Mucosa of descending colon (tissue), 3 donors: ENCODE results near the gene TMCC1. TPM values are rescaled to one million over a fixed set of nuclear protein-coding genes. Genes with fewer than 3 reads are reported as not detected.
A peak's percentile ranks its signal among the peaks of the same experiment; 100 is the strongest.

Experiments
- ATAC-seq: fragments of 200-7000 bp; cut with Tn5 transposase; one replicate; pipeline ENCODE4 v1.9.1; 2020; ENCODE audit warnings: mild to moderate bottlenecking, moderate library complexity
- DNase-seq, 3 donors: peaks; one replicate each; pipeline ENCODE4 v3.0.0-alpha.2; 2020
- H3K36me3 ChIP-seq: fragments of 200-600 bp; one replicate; pipeline ENCODE4 v1.8.0; 2021; ENCODE audit warnings: low read depth, mild to moderate bottlenecking
- H3K4me1 ChIP-seq: fragments of 200-600 bp; one replicate; pipeline ENCODE4 v1.8.0; 2021; ENCODE audit warnings: low read depth, mild to moderate bottlenecking
- H3K4me3 ChIP-seq: fragments of 200-600 bp; one replicate; pipeline ENCODE4 v1.8.0; 2021; ENCODE audit warnings: mild to moderate bottlenecking
- H3K9me3 ChIP-seq: fragments of 200-600 bp; one replicate; pipeline ENCODE4 v1.8.0; 2021; ENCODE audit warnings: mild to moderate bottlenecking
- intact Hi-C, 2 donors: fragments of 100-400 bp; cut with DNase I in 1 of 2; cut with micrococcal nuclease in 1 of 2; formaldehyde crosslinking; loops; one replicate each; pipeline versions ENCODE4 v1.11.0 to v1.11.1; 2022; cut with DNase I, micrococcal nuclease
- total RNA-seq, 3 donors: library from RNA; stranded (reverse); fragmentation: NEBNext Ultra II Directional in 2 of 3; extraction: Animal tissue kit (Norgen Biotek cat#: 25700) in 2 of 3; gene quantifications; one replicate each; pipeline versions ENCODE4 v1.2.1 to v1.2.4, GENCODE V29; 2021 to 2023
- TF ChIP-seq, protein P1 (sequence below): fragments of 200-600 bp; IDR thresholded peaks from one replicate; pipeline ENCODE4 v1.8.0; 2022; ENCODE audit warnings: antibody characterized with exemption, mild to moderate bottlenecking
- donor health status: DM: no; HTN: no; CAD: no; lungs with moderate emphysema.
- donor health status: DM: no; HTN: no; CAD: no.
- donor health status: DM: no; HTN: yes; CAD: no.

TMCC1 gene
- total RNA-seq, 3 donors from 2014 or later = 28.6 to 58.7 (median 28.9) TPM

DNA sequence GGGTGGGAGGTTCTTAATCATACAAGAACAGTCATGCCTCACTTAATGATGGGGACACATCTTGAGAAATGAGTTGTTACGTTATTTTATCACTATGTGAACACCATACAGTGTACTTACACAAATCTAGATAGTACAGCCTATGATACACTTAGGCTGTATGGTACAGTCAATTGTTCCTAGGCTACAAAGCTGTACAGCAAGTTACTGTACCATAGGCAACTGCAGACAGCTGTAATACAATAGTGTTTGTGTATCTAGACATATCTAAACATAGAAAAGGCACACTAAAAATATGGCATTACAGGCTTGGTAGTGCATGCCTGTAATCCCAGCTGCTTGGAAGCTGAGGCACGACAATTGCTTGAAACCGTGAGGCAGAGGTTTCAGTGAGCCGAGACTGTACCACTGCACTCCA lies 231.3 kb downstream of the TMCC1 start:
- no peaks in the 10 kb centered on the region for H3K4me1 ChIP-seq
- ATAC-seq (peak; percentile 31), DNase-seq (no peak)
- H3K9me3 ChIP-seq = no peaks in the 10 kb centered on the region
- H3K4me3 ChIP-seq = no peak overlapping the region
- no peaks in the 10 kb centered on the region for H3K36me3 ChIP-seq
- TF ChIP-seq, protein P1, sequence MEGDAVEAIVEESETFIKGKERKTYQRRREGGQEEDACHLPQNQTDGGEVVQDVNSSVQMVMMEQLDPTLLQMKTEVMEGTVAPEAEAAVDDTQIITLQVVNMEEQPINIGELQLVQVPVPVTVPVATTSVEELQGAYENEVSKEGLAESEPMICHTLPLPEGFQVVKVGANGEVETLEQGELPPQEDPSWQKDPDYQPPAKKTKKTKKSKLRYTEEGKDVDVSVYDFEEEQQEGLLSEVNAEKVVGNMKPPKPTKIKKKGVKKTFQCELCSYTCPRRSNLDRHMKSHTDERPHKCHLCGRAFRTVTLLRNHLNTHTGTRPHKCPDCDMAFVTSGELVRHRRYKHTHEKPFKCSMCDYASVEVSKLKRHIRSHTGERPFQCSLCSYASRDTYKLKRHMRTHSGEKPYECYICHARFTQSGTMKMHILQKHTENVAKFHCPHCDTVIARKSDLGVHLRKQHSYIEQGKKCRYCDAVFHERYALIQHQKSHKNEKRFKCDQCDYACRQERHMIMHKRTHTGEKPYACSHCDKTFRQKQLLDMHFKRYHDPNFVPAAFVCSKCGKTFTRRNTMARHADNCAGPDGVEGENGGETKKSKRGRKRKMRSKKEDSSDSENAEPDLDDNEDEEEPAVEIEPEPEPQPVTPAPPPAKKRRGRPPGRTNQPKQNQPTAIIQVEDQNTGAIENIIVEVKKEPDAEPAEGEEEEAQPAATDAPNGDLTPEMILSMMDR = no peak
- intact Hi-C loops = no loop called here

GRCh38 chr3:129661766-129662165 lies 231.7 kb downstream of the TMCC1 start:
- TF ChIP-seq, protein P1 = no peak
- Histone ChIP-seq H3K9me3 (no peaks in the 10 kb centered on the region), H3K4me3 (no peak overlapping the region), H3K36me3 (no peaks in the 10 kb centered on the region), H3K4me1 (no peaks in the 10 kb centered on the region)
- DNase-seq = no peak
- ATAC-seq = no peak
- intact Hi-C loops = no loop called here

GRCh38 chr3:129658110-129658843 lies 235.2 kb downstream of the TMCC1 start:
- intact Hi-C loops = no loop called here

DNA sequence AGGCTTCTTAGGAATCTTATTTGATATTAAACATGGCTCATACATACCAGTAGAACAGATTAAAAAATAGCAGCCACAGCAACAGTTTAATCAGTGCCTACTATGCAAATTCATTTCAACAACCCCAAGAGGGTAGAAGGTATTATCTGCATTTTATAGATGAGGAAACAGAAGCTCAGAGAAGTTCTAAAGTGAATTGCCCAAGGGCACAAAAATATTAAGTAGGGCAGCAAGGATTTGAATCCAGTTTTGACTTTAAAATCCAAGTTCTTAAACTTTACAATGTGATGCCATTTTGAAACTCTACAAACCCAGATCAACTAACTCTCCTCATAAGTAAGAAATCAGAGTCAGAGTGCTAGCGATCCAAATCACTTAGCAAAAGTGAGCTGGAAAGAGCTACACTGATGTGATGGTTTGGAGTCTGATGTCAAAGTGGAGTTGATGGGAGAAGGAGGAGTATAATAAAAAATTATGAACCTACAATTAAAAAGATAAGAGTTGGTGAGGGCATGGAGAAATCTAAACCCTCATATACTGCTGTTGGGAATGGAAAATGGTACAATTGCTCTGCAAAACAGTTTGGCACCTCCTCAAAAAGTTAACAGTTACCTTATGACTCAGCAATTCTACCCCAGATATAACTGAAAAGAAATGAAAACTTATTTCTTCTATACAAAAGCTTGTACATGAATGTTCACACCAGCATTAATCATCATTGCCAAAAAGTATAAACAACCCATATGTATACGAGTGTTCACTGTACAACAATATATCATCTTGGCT lies 236.1 kb downstream of the TMCC1 start:
- DNase-seq (no peak), ATAC-seq (peak; percentile 45)
- H3K36me3 ChIP-seq = no peaks in the 10 kb centered on the region
- intact Hi-C loops = no loop called here
- TF ChIP-seq, protein P1 = no peak
- no peak overlapping the region for H3K4me3 ChIP-seq
- H3K4me1 ChIP-seq = no peaks in the 10 kb centered on the region
- no peaks in the 10 kb centered on the region for H3K9me3 ChIP-seq

More at GRCh38 chr3:129658110-129658843, 235.2 kb downstream of the TMCC1 start:
- Histone ChIP-seq H3K4me3 (no peak overlapping the region), H3K36me3 (no peaks in the 10 kb centered on the region), H3K9me3 (no peaks in the 10 kb centered on the region), H3K4me1 (no peaks in the 10 kb centered on the region)
- TF ChIP-seq, protein P1 = no peak
- DNase-seq = no peak
- ATAC-seq = peak; percentile 19

DNA sequence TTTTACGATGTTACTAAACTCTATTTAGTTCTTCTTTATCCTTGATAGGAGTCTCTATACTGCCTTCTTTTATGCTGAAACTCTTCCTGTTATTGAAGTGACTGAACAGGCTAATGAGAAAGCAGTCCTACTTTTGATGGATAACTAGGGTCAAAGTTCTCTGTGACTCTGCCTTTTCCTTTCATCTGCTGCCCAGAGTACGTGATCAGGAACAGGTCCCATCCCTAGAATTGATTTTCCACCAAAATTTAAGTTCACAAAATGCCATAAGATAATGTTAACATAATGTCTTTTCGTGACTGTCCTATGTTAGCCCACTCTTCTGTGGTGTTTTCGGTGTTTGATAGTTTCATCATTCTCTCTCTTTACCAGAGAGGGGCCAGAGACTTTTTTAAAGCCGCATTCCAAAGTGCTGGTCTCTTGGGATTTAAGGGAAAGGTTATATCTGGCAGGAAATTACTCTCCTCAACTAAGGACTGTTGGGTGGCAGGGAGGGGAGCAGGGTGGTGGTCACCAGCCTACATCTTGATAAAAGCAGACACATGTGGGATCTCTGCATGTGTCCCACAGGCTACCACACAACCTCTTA lies 236.8 kb downstream of the TMCC1 start:
- DNase-seq (no peak), ATAC-seq (peak; percentile 76)
- Histone ChIP-seq H3K9me3 (no peaks in the 10 kb centered on the region), H3K36me3 (no peaks in the 10 kb centered on the region), H3K4me1 (no peaks in the 10 kb centered on the region), H3K4me3 (no peak overlapping the region)
- intact Hi-C loops = no loop called here
- TF ChIP-seq, protein P1 = no peak
